ENCODE results near the gene NEIL1.

GRCh38 chr15:75309711-75310110 is 37.1 kb upstream of the NEIL1 start:
- TF ChIP-seq ZNF274 (IDR thresholded peaks at IDR 0.05; ENCODE audit: low read depth, low read length), result no peak
- no peak for TF ChIP-seq YY1 (IDR thresholded peaks at IDR 0.05; ENCODE audit: insufficient read depth, insufficient read length)
- TF ChIP-seq SUZ12 (IDR thresholded peaks at IDR 0.05; ENCODE audit: extremely low read depth, insufficient read depth, insufficient read length), result no peak
